Activated CD4-positive, alpha-beta T cell treated with anti-CD3 and anti-CD28 coated beads for 4 hours (primary cell): ENCODE results near the gene CUBN.

ENCODE experiments used
- DNase-seq, 2 donors: peaks; one replicate each; pipeline ENCODE4 v3.0.0-alpha.2; 2020

The CUBN gene

GRCh38 chr10:17006631-17007417 is 122.8 kb downstream of the CUBN start:
- no peak for DNase-seq

- DNase-seq: no peak
Observed at GRCh38 chr10:17005621-17006566, 123.7 kb downstream of the CUBN start.

- no peak for DNase-seq
Observed at GRCh38 chr10:17004801-17005380, 124.7 kb downstream of the CUBN start.

GRCh38 chr10:17003651-17004286 is 125.8 kb downstream of the CUBN start:
- no peak for DNase-seq

GRCh38 chr10:17003151-17003550 is 126.5 kb downstream of the CUBN start:
- peak; percentile 72 to 73 for DNase-seq

GRCh38 chr10:17001961-17002749 is 127.5 kb downstream of the CUBN start:
- no peak for DNase-seq

- DNase-seq: no peak
Observed at GRCh38 chr10:17001297-17001744, 128.3 kb downstream of the CUBN start.

- DNase-seq: no peak
Observed at GRCh38 chr10:16999665-17000451, 129.8 kb downstream of the CUBN start.

GRCh38 chr10:16996530-16996964 is 133.1 kb downstream of the CUBN start:
- no peak for DNase-seq

GRCh38 chr10:16995867-16996529 is 133.6 kb downstream of the CUBN start:
- DNase-seq: no peak

- no peak for DNase-seq
Observed at GRCh38 chr10:16993186-16993585, 136.4 kb downstream of the CUBN start.

- DNase-seq: no peak
Observed at GRCh38 chr10:16992611-16993119, 136.9 kb downstream of the CUBN start.

- no peak for DNase-seq
Observed at GRCh38 chr10:16991011-16991410, 138.6 kb downstream of the CUBN start.

GRCh38 chr10:16989826-16990293 is 139.8 kb downstream of the CUBN start:
- no peak for DNase-seq

- no peak for DNase-seq
Observed at GRCh38 chr10:16988900-16989299, 140.7 kb downstream of the CUBN start.

GRCh38 chr10:16987976-16988610 is 141.5 kb downstream of the CUBN start:
- no peak for DNase-seq

GRCh38 chr10:16987206-16987621 is 142.4 kb downstream of the CUBN start:
- DNase-seq: no peak

- DNase-seq: no peak
Observed at GRCh38 chr10:16986406-16987205, 143.0 kb downstream of the CUBN start.

- DNase-seq: no peak
Observed at GRCh38 chr10:16986082-16986405, 143.6 kb downstream of the CUBN start.
